8988T (cell line): Measurements from ENCODE around the gene C2.
"Not testable (repeated sequence)": the region's sequence is repeated elsewhere in the genome, so short reads cannot be mapped to it uniquely, and the experiment has no call there.

Experiments used
- DNase-seq: peaks from one replicate; pipeline ENCODE4 v3.0.0; 2011

C2 gene

GRCh38 chr6:31930962-31931361 is 3.4 kb downstream of the C2 start:
- DNase-seq: no peak

GRCh38 chr6:31932137-31932536 is 4.6 kb downstream of the C2 start:
- not testable (repeated sequence) for DNase-seq

GRCh38 chr6:31933537-31933936 is 6.0 kb downstream of the C2 start:
- DNase-seq: no peak

- no peak for DNase-seq
Observed at GRCh38 chr6:31935021-31935420, 7.5 kb downstream of the C2 start.

GRCh38 chr6:31935823-31936222 is 8.3 kb downstream of the C2 start:
- no peak for DNase-seq

- DNase-seq: no peak
Observed at GRCh38 chr6:31940256-31940664, 12.7 kb downstream of the C2 start.

GRCh38 chr6:31943742-31944141 is 16.2 kb downstream of the C2 start:
- DNase-seq: no peak

GRCh38 chr6:31945154-31945506 is 17.6 kb downstream of the C2 start:
- no peak for DNase-seq

GRCh38 chr6:31945507-31946369 is 18.2 kb downstream of the C2 start, which contains the start of gene CFB:
Gene CFB (plus strand): TSS chr6:31946095. CDS start chr6:31946222, 127 bp downstream.
- DNase-seq: no peak

GRCh38 chr6:31946370-31946885 is 18.9 kb downstream of the C2 start:
- DNase-seq: no peak

- DNase-seq: no peak
Observed at GRCh38 chr6:31947070-31947675, 19.7 kb downstream of the C2 start.

GRCh38 chr6:31947864-31948263 is 20.3 kb downstream of the C2 start:
- no peak for DNase-seq

GRCh38 chr6:31948306-31948705 is 20.8 kb downstream of the C2 start:
- DNase-seq: no peak

- no peak for DNase-seq
Observed at GRCh38 chr6:31948753-31949413, 21.4 kb downstream of the C2 start.

- DNase-seq: no peak
Observed at GRCh38 chr6:31949926-31950548, 22.5 kb downstream of the C2 start.

GRCh38 chr6:31952140-31952805 is 24.8 kb downstream of the C2 start:
- peak; percentile 79 for DNase-seq

GRCh38 chr6:31952890-31953289 is 25.4 kb downstream of the C2 start:
- DNase-seq: no peak

- no peak for DNase-seq
Observed at GRCh38 chr6:31954511-31954910, 27.0 kb downstream of the C2 start.

GRCh38 chr6:31956796-31957195 is 29.3 kb downstream of the C2 start:
- no peak for DNase-seq

- DNase-seq: no peak
Observed at GRCh38 chr6:31958412-31958740, 30.9 kb downstream of the C2 start.

- DNase-seq: peak; percentile 98
Observed at GRCh38 chr6:31958741-31959739, 31.5 kb downstream of the C2 start, which contains the start of the genes NELFE and SKIC2. Gene NELFE (minus strand): TSS chr6:31958971. CDS start chr6:31958446, 525 bp downstream. Gene SKIC2 (plus strand): TSS chr6:31959175. CDS start chr6:31959193, 18 bp downstream.
